Panc1 (cell line): ENCODE data around the gene IL17RE. TPM values are rescaled to one million over a fixed set of nuclear protein-coding genes. Genes with fewer than 3 reads are reported as not detected.

Source experiments
- ATAC-seq: fragments of 200-7000 bp; cut with Tn5 transposase; 2 replicates; pipeline ENCODE4 v1.9.1; 2020; ENCODE audit warnings: mild to moderate bottlenecking, moderate library complexity
- BruUV-seq: library from RNA; stranded (reverse); fragments of 400-500 nt; replicated peaks from 2 replicates; lab custom pipeline; 2021; lab: Mats Ljungman, UMichigan
- CTCF ChIA-PET: fragments of 300-600 bp; sonication (Branson Sonifier 250); formaldehyde crosslinking; loops from one replicate; lab custom pipeline; 2022; ENCODE audit warnings: antibody characterized with exemption; lab: Charles Lee
- POLR2A ChIA-PET: fragments of 300-600 bp; sonication (Branson Sonifier 250); formaldehyde crosslinking; loops from one replicate; lab custom pipeline; 2022; ENCODE audit warnings: antibody characterized with exemption; lab: Charles Lee
- DNase-seq: peaks from one replicate; pipeline ENCODE4 v3.0.0-alpha.2; 2010; ENCODE audit warnings: low read depth, low spot score
- H3K27ac ChIP-seq: 2 replicates; pipeline ENCODE4 v1.5.1; 2011; ENCODE audit warnings: mild to moderate bottlenecking, low read length, inconsistent platforms
- H3K27me3 ChIP-seq: fragments of 200-500 bp; sonication (Bioruptor generic); 2 replicates; pipeline ENCODE4 v1.6.0; 2014; ENCODE audit warnings: low read length, inconsistent platforms; ENCODE audit not compliant: control insufficient read depth, insufficient read depth
- H3K36me3 ChIP-seq: fragments of 200-500 bp; sonication (Bioruptor generic); 2 replicates; pipeline ENCODE4 v1.5.1; 2014; ENCODE audit warnings: inconsistent platforms, mild to moderate bottlenecking, low read length, moderate library complexity; ENCODE audit not compliant: control insufficient read depth, insufficient read depth
- H3K4me1 ChIP-seq: 2 replicates; pipeline ENCODE4 v1.5.1; 2011; ENCODE audit warnings: inconsistent platforms, mild to moderate bottlenecking, low read length, moderate library complexity; ENCODE audit not compliant: control insufficient read depth, insufficient read depth
- H3K4me3 ChIP-seq, 2 experiments: 2 replicates each; pipeline ENCODE4 v1.5.1; 2011 to 2012; ENCODE audit warnings: low read depth in 2 of 2, low read length in 2 of 2, mild to moderate bottlenecking in 2 of 2, inconsistent platforms in 1 of 2, moderate library complexity in 1 of 2
- H3K9me3 ChIP-seq: fragments of 200-500 bp; sonication (Bioruptor generic); 2 replicates; pipeline ENCODE4 v1.5.1; 2014; ENCODE audit warnings: low read depth, mild to moderate bottlenecking, inconsistent platforms, low read length, moderate library complexity; ENCODE audit not compliant: control insufficient read depth, insufficient read depth
- POLR2AphosphoS5 ChIP-seq: IDR thresholded peaks from 2 replicates; pipeline ENCODE4 v1.6.1; 2012; ENCODE audit warnings: mild to moderate bottlenecking, low read depth, low read length, moderate library complexity
- SIN3A ChIP-seq: IDR thresholded peaks from 2 replicates; pipeline ENCODE4 v1.6.1; 2012; ENCODE audit warnings: low read depth, mild to moderate bottlenecking, low read length, moderate library complexity, borderline replicate concordance; ENCODE audit not compliant: insufficient read depth
- TCF7L2 ChIP-seq: IDR thresholded peaks from 2 replicates; pipeline ENCODE4 v1.6.1; 2011; ENCODE audit warnings: mild to moderate bottlenecking, low read depth, low read length, inconsistent platforms
- in situ Hi-C: cut with HindIII; loops from 2 replicates; pipeline ENCODE4 v1.10.0; 2016; ENCODE audit warnings: low sequenced_read_pairs, low pct_unique_long_range_greater_than_20kb
- intact Hi-C: fragments of 100-400 bp; cut with micrococcal nuclease; formaldehyde crosslinking; loops from one replicate; pipeline ENCODE4 v1.10.0; 2022; ENCODE audit not compliant: unreplicated experiment
- total RNA-seq: library from RNA; stranded (reverse); gene quantifications from one replicate; pipeline ENCODE4 v1.2.1, GENCODE V29; 2021; ENCODE audit not compliant: unreplicated experiment
- TF ChIP-seq, protein P1 (sequence below): fragments of 450-650 bp; IDR thresholded peaks from 2 replicates; pipeline ENCODE4 v1.5.1; 2017; ENCODE audit warnings: mild to moderate bottlenecking
- TF ChIP-seq, protein P2 (sequence below), 2 experiments: IDR thresholded peaks; 2 replicates each; pipeline ENCODE4 v1.6.1; 2011 to 2012; ENCODE audit warnings: low read depth in 2 of 2, control low read depth in 1 of 2, low read length in 1 of 2, mild to moderate bottlenecking in 1 of 2, moderate library complexity in 1 of 2; ENCODE audit not compliant: insufficient read depth in 1 of 2

IL17RE gene
- total RNA-seq, 1 experiment from 2014 or later: 1.1 TPM

DNA sequence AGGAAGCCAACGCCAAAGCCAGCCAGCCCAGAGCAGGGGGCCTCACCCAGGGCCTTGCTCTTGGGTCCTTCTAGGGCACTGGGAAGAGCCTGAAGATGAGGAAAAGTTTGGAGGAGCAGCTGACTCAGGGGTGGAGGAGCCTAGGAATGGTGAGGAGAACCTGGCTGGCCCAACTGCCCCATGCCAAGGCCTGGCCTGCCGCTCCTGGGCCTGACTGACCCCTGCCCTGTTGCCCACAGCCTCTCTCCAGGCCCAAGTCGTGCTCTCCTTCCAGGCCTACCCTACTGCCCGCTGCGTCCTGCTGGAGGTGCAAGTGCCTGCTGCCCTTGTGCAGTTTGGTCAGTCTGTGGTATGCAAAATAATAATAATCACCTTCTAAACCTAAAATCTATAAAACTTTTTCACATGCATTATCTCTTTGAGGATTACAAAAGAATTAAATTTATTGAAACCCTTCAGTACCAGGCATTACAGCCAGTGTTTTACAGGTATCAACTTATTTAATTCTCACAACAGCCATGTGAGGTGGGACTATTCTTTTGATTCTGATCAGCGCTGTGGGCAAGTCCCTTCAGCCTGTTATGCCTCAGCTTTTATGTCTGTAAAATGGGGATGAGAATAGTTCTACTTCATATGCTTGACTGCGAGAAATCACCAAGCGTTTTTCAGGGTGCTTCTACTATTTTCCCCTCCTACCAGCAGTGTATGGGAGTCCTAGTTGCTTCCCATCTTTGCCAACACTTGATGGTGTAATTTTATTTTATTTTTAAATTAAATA, 15.8 kb downstream of the IL17RE start:
- BruUV-seq: no TSS peak
- in situ Hi-C loops (no loop called here), intact Hi-C loops (no loop called here)
- DNase-seq (no peak), ATAC-seq (no peak)
- ChIA-PET CTCF (no interaction called here), POLR2A (no interaction called here)
- Histone ChIP-seq H3K4me1 (peaks cover 24% of the 10 kb centered on the region), H3K9me3 (no peaks in the 10 kb centered on the region), H3K27me3 (no peaks in the 10 kb centered on the region), H3K36me3 (no peaks in the 10 kb centered on the region), H3K27ac (no peak overlapping the region), H3K4me3 (no peak overlapping the region)
- TF ChIP-seq, protein P1, sequence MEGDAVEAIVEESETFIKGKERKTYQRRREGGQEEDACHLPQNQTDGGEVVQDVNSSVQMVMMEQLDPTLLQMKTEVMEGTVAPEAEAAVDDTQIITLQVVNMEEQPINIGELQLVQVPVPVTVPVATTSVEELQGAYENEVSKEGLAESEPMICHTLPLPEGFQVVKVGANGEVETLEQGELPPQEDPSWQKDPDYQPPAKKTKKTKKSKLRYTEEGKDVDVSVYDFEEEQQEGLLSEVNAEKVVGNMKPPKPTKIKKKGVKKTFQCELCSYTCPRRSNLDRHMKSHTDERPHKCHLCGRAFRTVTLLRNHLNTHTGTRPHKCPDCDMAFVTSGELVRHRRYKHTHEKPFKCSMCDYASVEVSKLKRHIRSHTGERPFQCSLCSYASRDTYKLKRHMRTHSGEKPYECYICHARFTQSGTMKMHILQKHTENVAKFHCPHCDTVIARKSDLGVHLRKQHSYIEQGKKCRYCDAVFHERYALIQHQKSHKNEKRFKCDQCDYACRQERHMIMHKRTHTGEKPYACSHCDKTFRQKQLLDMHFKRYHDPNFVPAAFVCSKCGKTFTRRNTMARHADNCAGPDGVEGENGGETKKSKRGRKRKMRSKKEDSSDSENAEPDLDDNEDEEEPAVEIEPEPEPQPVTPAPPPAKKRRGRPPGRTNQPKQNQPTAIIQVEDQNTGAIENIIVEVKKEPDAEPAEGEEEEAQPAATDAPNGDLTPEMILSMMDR: no peak
- TF ChIP-seq TCF7L2: no peak

DNA sequence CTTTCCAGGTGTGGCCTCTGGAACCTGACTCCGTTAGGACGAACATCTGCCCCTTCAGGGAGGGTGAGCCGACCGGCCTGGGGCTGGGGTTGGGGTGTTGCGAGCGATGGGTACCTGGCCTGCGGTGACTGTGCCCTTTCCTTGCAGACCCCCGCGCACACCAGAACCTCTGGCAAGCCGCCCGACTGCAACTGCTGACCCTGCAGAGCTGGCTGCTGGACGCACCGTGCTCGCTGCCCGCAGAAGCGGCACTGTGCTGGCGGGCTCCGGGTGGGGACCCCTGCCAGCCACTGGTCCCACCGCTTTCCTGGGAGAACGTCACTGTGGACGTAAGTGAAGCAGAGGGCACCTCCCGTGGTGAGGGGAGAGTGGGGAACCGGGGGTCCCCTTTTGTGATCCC, 25.5 kb downstream of the IL17RE start:
- intact Hi-C loops (loop anchor here (10.0 kb wide), 1 partner anchor 83 kb away; the partner anchor contains the start of gene RPUSD3), in situ Hi-C loops (no loop called here)
- ATAC-seq (no peak), DNase-seq (no peak)
- Histone ChIP-seq H3K9me3 (no peaks in the 10 kb centered on the region), H3K27me3 (no peaks in the 10 kb centered on the region), H3K4me3 (no peak overlapping the region), H3K4me1 (no peaks in the 10 kb centered on the region), H3K36me3 (no peaks in the 10 kb centered on the region), H3K27ac (no peak overlapping the region)
- no peak for TF ChIP-seq SIN3A
- TF ChIP-seq TCF7L2: no peak
- no peak for TF ChIP-seq POLR2AphosphoS5
- TF ChIP-seq, protein P2, sequence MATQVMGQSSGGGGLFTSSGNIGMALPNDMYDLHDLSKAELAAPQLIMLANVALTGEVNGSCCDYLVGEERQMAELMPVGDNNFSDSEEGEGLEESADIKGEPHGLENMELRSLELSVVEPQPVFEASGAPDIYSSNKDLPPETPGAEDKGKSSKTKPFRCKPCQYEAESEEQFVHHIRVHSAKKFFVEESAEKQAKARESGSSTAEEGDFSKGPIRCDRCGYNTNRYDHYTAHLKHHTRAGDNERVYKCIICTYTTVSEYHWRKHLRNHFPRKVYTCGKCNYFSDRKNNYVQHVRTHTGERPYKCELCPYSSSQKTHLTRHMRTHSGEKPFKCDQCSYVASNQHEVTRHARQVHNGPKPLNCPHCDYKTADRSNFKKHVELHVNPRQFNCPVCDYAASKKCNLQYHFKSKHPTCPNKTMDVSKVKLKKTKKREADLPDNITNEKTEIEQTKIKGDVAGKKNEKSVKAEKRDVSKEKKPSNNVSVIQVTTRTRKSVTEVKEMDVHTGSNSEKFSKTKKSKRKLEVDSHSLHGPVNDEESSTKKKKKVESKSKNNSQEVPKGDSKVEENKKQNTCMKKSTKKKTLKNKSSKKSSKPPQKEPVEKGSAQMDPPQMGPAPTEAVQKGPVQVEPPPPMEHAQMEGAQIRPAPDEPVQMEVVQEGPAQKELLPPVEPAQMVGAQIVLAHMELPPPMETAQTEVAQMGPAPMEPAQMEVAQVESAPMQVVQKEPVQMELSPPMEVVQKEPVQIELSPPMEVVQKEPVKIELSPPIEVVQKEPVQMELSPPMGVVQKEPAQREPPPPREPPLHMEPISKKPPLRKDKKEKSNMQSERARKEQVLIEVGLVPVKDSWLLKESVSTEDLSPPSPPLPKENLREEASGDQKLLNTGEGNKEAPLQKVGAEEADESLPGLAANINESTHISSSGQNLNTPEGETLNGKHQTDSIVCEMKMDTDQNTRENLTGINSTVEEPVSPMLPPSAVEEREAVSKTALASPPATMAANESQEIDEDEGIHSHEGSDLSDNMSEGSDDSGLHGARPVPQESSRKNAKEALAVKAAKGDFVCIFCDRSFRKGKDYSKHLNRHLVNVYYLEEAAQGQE (IDR thresholded peaks at IDR 0.05; ENCODE audit: insufficient read depth in 1 of 2, low read depth in 2 of 2, low read length in 1 of 2): no peak
- TF ChIP-seq, protein P1: no peak
- no TSS peak for BruUV-seq
- ChIA-PET CTCF (no interaction called here), POLR2A (no interaction called here)
